ENCODE data around the gene PCYT2. TPM values are rescaled to one million over a fixed set of nuclear protein-coding genes. Genes with fewer than 3 reads are reported as not detected.

The PCYT2 gene
- polyA plus RNA-seq, 1 donor = 33.8 TPM

- peaks cover 17% of the 10 kb centered on the region for H3K4me1 ChIP-seq (ENCODE audit: control insufficient read depth, insufficient read depth, low read length)
- H3K9me3 ChIP-seq (ENCODE audit: control insufficient read depth, low read depth, low read length) = no peaks in the 10 kb centered on the region
- no peak for DNase-seq
- no CpG with 5 or more reads among the region's 9 CpGs for WGBS (ENCODE audit: insufficient coverage, low lambda C conversion rate)
- H3K27ac ChIP-seq (ENCODE audit: low read length) = no peak overlapping the region
- peaks cover 12% of the 10 kb centered on the region for H3K27me3 ChIP-seq (ENCODE audit: control insufficient read depth, insufficient read depth, low read length)
- H3K36me3 ChIP-seq (ENCODE audit: control insufficient read depth, insufficient read depth, low read length) = peaks cover 2% of the 10 kb centered on the region
- H3K4me3 ChIP-seq (ENCODE audit: low read length) = no peak overlapping the region
These were observed 21.3 kb upstream of the PCYT2 start for GRCh38 chr17:81932333-81932983.

DNA sequence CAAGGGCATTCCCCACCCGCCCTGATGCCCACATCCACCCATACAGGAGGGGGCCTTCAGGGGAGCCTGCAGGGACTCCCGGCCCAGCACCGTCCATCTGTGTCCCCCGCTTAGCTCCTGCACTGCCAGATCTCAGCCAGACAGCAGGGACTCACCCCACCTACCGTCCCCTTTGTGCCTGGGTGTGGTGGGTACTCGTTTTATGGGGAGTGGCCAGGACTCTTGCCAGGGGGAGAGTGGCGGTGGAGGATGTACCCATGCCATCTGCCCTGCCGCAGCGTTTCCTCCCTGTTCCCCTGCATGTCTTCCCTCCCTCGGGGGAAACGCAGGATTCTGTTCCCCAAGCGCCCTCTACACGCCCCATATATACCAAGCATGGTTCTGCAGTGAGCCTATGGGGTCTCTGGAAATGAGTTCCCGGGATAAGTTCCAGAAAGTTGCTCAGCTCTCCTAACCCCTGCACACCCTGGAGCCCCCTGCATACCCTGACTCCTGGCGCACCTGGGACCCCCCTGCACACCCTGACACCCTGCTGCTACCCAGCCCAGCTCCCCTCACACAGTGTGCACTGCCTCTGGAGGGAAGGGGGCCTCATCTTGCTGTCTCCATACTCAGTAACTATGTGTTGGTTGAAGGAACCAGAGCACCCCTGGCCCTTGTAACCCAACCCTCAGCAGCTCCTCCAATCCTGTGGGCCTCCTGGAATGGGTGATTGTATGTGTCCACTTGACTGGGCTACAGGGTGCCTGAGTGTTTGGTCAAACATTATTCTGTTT is 20.5 kb upstream of the PCYT2 start:
- Histone ChIP-seq H3K27me3 (ENCODE audit: control insufficient read depth, insufficient read depth, low read length) (peaks cover 12% of the 10 kb centered on the region), H3K27ac (ENCODE audit: low read length) (no peak overlapping the region), H3K36me3 (ENCODE audit: control insufficient read depth, insufficient read depth, low read length) (peaks cover 2% of the 10 kb centered on the region), H3K9me3 (ENCODE audit: control insufficient read depth, low read depth, low read length) (no peaks in the 10 kb centered on the region), H3K4me3 (ENCODE audit: low read length) (no peak overlapping the region), H3K4me1 (ENCODE audit: control insufficient read depth, insufficient read depth, low read length) (peaks cover 15% of the 10 kb centered on the region)
- no peak for DNase-seq
- WGBS (ENCODE audit: insufficient coverage, low lambda C conversion rate) = no CpG with 5 or more reads among the region's 15 CpGs

DNA sequence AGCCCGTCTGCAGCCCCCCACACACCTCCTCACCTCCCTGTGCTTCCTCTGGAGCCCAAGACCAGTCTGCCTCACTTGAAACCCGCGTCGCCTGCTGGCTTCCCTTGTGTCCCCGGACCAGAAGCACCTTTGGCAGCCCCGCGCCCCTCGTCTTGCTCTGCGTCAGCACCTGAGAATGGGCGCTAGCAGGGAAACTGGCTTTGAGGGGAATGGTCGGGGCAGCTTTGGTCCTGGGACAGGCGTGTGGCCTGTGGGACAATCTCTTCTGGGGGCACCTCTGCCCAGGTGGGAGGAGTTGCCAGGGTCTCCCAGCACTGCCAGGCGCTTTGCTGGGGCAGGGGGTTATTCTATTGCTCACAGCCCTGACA is 20.0 kb upstream of the PCYT2 start:
- peaks cover 12% of the 10 kb centered on the region for H3K27me3 ChIP-seq (ENCODE audit: control insufficient read depth, insufficient read depth, low read length)
- H3K36me3 ChIP-seq (ENCODE audit: control insufficient read depth, insufficient read depth, low read length) = peaks cover 2% of the 10 kb centered on the region
- no peak overlapping the region for H3K4me3 ChIP-seq (ENCODE audit: low read length)
- DNase-seq = no peak
- no peaks in the 10 kb centered on the region for H3K9me3 ChIP-seq (ENCODE audit: control insufficient read depth, low read depth, low read length)
- WGBS (ENCODE audit: insufficient coverage, low lambda C conversion rate) = no CpG with 5 or more reads among the region's 13 CpGs
- no peak overlapping the region for H3K27ac ChIP-seq (ENCODE audit: low read length)
- peaks cover 14% of the 10 kb centered on the region for H3K4me1 ChIP-seq (ENCODE audit: control insufficient read depth, insufficient read depth, low read length)

DNA sequence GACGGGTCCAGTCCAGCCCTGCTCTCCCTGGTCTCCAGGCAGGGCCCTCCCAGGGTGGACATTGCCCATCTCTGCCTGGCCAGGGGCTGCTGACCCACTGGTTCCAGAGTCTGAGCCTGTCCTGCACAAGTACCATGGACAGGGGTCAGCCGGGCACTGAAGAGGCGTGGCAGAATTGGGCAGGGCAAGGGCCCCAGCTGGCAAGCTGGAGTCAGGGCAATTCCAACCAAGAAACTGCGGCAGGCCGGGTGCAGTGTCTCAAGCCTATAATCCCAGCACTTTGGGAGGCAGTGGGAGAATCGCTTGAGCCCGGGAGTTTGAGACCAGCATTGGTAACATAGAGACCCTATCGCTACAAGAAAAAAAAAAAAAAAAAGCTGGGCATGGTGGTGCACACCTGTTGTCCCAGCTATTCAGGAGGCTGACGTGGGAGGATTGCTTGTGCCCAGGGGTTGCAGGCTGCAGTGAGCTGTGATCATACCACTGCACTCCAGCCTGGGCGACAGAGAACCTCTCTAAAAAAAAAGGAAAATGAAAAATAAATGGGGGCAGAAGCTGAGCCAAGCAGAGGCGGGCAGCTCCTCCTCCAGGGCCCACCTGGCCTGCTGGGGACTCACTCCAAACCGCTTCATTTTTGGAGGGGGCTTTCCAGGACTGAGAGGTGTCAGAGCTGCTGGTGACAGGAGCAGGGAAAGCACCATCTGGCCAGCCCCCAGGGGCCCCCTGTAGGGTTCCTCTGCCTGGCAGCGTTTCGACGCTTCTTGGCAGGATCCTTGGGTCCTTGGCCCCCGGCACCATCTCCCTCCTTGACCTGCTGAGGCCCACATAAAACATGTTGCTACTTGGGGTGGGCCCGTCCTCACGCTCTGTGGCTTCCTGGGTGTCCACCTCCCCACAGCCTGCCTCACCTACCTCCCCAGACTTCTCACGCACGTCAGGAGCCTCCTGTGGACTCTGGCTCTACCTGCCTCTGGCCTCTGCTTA is 19.2 kb upstream of the PCYT2 start:
- H3K9me3 ChIP-seq (ENCODE audit: control insufficient read depth, low read depth, low read length) = no peaks in the 10 kb centered on the region
- DNase-seq = no peak
- peaks cover 12% of the 10 kb centered on the region for H3K27me3 ChIP-seq (ENCODE audit: control insufficient read depth, insufficient read depth, low read length)
- H3K4me1 ChIP-seq (ENCODE audit: control insufficient read depth, insufficient read depth, low read length) = peaks cover 20% of the 10 kb centered on the region
- 100% methylated on average over 1 of the region's 20 CpGs for WGBS (ENCODE audit: insufficient coverage, low lambda C conversion rate)
- no peak overlapping the region for H3K27ac ChIP-seq (ENCODE audit: low read length)
- no peak overlapping the region for H3K4me3 ChIP-seq (ENCODE audit: low read length)
- H3K36me3 ChIP-seq (ENCODE audit: control insufficient read depth, insufficient read depth, low read length) = peaks cover 2% of the 10 kb centered on the region

GRCh38 chr17:81929253-81930141 is 18.3 kb upstream of the PCYT2 start:
- peaks cover 27% of the 10 kb centered on the region for H3K4me1 ChIP-seq (ENCODE audit: control insufficient read depth, insufficient read depth, low read length)
- H3K27me3 ChIP-seq (ENCODE audit: control insufficient read depth, insufficient read depth, low read length) = peaks cover 12% of the 10 kb centered on the region
- DNase-seq = no peak
- H3K9me3 ChIP-seq (ENCODE audit: control insufficient read depth, low read depth, low read length) = no peaks in the 10 kb centered on the region
- H3K4me3 ChIP-seq (ENCODE audit: low read length) = no peak overlapping the region
- no CpG with 5 or more reads among the region's 31 CpGs for WGBS (ENCODE audit: insufficient coverage, low lambda C conversion rate)
- H3K27ac ChIP-seq (ENCODE audit: low read length) = no peak overlapping the region
- H3K36me3 ChIP-seq (ENCODE audit: control insufficient read depth, insufficient read depth, low read length) = peaks cover 2% of the 10 kb centered on the region

DNA sequence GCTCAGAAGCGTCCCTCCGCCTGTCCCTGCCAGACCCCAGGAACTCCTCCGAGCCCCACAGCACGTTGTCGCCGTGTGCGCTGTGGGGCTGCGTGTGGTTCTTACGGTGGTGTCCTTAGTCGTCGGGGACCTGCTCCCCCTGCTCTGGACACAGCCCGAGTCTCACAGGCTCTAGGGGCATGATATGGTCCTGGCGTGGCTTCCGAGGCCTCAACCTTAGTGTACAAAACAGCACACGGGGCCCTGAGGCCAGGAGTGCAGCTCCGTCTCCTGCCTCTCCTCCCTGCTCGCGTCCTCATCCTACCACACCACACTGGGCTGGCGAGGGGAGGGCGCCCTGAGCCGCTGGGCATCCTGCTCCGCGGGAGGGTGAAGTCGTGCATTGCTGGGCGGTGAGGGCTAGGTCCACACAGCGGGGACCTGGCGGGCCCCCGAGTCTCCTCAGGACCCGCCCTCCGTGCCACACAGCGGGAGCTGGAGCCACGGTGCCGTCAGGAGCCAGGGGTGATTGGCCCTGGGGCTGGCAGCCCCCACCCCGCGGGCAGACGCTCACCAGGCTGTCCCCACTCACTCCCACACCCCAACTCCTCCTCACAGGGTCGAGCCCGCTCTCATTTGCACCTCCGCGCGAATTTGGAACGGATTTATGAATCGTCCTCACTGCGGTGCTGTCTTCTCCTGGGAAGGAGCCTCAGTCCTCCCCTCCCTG is 17.5 kb upstream of the PCYT2 start:
- H3K9me3 ChIP-seq (ENCODE audit: control insufficient read depth, low read depth, low read length) = no peaks in the 10 kb centered on the region
- H3K36me3 ChIP-seq (ENCODE audit: control insufficient read depth, insufficient read depth, low read length) = peaks cover 2% of the 10 kb centered on the region
- peaks cover 35% of the 10 kb centered on the region for H3K4me1 ChIP-seq (ENCODE audit: control insufficient read depth, insufficient read depth, low read length)
- no CpG with 5 or more reads among the region's 44 CpGs for WGBS (ENCODE audit: insufficient coverage, low lambda C conversion rate)
- H3K27me3 ChIP-seq (ENCODE audit: control insufficient read depth, insufficient read depth, low read length) = peaks cover 12% of the 10 kb centered on the region
- DNase-seq = peak in 1 of 2 donors; percentile 54
- H3K27ac ChIP-seq (ENCODE audit: low read length) = no peak overlapping the region
- peak overlapping the region; percentile 49 for H3K4me3 ChIP-seq (ENCODE audit: low read length)

DNA sequence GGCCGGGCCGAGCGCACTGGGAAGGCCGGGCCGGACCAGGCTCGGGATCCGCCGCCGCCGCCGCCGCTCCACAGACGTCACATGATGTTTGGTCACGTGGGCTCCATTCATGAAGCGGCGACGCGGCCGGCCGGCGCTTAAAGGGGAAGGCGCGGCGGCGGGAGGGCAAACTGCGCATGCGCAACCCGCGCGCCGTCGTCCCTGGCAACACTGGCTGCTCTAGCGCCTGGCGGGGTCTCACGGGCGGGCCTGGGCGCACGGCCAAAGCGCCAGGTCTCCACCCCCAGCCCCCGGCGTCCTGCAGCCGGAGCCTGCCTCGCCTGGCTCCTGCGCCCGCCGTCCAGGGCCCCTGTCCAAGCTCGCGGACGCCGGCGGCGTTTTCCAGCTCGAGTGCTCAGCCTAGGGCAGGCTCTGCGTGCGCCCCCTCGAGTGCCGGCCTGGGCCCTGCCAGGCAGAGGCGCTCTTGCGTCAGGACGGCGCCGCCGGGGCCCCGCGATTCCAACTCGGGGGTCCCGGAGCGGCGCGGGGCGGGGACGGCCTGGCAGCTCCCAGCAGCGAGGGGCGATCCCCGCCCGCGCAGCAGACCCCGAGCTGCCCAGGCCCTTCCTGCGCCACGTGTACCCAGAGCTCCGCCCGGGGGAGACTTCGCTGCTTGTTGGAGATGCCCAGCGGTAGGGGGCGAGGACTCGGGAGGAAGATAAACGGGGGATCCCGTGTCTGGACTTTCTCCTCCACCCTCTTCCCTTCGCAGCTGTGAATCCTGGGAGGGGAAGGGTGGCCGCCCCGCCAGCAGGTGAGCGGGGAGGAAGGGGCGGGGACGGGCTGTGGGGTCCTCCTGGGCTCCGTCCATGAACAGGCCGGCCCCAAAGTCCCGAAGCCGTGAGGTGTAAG is 16.7 kb upstream of the PCYT2 start, which contains the start of gene MAFG:
TSS of gene MAFG (minus strand) at position 83 of the 891 bp plus-strand sequence. CDS start 4,550 bp downstream, outside the sequence.
- Histone ChIP-seq H3K4me3 (ENCODE audit: low read length) (peak within 1 kb of the TSS; percentile 93), H3K36me3 (ENCODE audit: control insufficient read depth, insufficient read depth, low read length) (peaks cover 2% of the 10 kb centered on the region), H3K27ac (ENCODE audit: low read length) (peak within 1 kb of the TSS; percentile 99), H3K27me3 (ENCODE audit: control insufficient read depth, insufficient read depth, low read length) (peaks cover 12% of the 10 kb centered on the region), H3K9me3 (ENCODE audit: control insufficient read depth, low read depth, low read length) (no peaks in the 10 kb centered on the region), H3K4me1 (ENCODE audit: control insufficient read depth, insufficient read depth, low read length) (peaks cover 41% of the 10 kb centered on the region)
- peak; percentile 93 to 95 for DNase-seq
- WGBS (ENCODE audit: insufficient coverage, low lambda C conversion rate) = no CpG with 5 or more reads among the region's 98 CpGs

DNA sequence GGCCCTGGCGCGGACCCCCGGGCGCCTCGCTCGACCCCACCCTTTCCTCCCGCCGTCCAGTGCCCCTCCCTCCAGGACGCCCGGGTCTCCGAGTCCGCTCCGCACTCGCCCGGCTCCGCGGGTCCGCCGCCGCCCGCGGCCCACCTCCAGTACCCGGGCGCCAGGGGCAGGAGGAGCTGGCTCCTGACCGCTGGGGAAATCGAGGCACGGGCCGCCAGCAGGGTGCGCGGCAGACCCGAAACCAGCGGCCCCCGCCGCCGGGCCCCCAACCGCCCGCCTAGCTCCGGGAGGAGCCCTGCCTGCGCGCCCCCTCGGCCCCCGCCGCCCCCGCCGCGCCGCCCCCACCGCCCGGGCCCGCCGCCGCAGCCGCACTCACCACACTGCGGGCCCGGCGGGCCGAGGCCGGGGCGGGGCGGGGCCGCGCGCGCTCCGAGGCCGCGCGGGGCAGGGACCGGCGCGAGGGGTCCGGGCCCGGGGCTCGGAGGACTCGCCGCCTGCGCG is 16.0 kb upstream of the PCYT2 start:
- WGBS (ENCODE audit: insufficient coverage, low lambda C conversion rate) = no CpG with 5 or more reads among the region's 78 CpGs
- H3K27ac ChIP-seq (ENCODE audit: low read length) = peak overlapping the region; percentile 99
- H3K4me1 ChIP-seq (ENCODE audit: control insufficient read depth, insufficient read depth, low read length) = peaks cover 44% of the 10 kb centered on the region
- peaks cover 2% of the 10 kb centered on the region for H3K36me3 ChIP-seq (ENCODE audit: control insufficient read depth, insufficient read depth, low read length)
- H3K27me3 ChIP-seq (ENCODE audit: control insufficient read depth, insufficient read depth, low read length) = peaks cover 12% of the 10 kb centered on the region
- peak overlapping the region; percentile 93 for H3K4me3 ChIP-seq (ENCODE audit: low read length)
- peaks cover 1% of the 10 kb centered on the region for H3K9me3 ChIP-seq (ENCODE audit: control insufficient read depth, low read depth, low read length)
- peak in 1 of 2 donors; percentile 39 for DNase-seq
